ENCODE measurements around the gene EPB42. TPM values are rescaled to one million over a fixed set of nuclear protein-coding genes. Genes with fewer than 3 reads are reported as not detected.

Gene EPB42
- total RNA-seq, 6 donors from 2014 or later = 0.39 TPM; not detected in 5

- H3K4me3 ChIP-seq = no peak overlapping the region
- ATAC-seq (ENCODE audit: low FRiP score in 2 of 2) (no peak), DNase-seq (peak in 1 of 2 donors; percentile 77)
- no peaks in the 10 kb centered on the region for H3K9me3 ChIP-seq
- peaks cover 0 to 5% (median 0%) of the 10 kb centered on the region in 4 donors for H3K27me3 ChIP-seq
- 63 to 79% methylated on average over 5 to 13 of the region's 13 CpGs for WGBS, 2 donors
- H3K36me3 ChIP-seq = no peaks in the 10 kb centered on the region
- TF ChIP-seq POLR2A (IDR thresholded peaks at IDR 0.05) (no peak), POLR2AphosphoS5 (IDR thresholded peaks at IDR 0.05) (no peak), CTCF (IDR thresholded peaks at IDR 0.05) (no peak), EP300 (IDR thresholded peaks at IDR 0.05) (no peak)
- no peak overlapping the region for H3K27ac ChIP-seq
- H3K4me1 ChIP-seq = no peaks in the 10 kb centered on the region
These were observed 11.6 kb downstream of the EPB42 start for GRCh38 chr15:43209059-43209824.

- DNase-seq (no peak), ATAC-seq (ENCODE audit: low FRiP score in 2 of 2) (no peak)
- TF ChIP-seq CTCF (IDR thresholded peaks at IDR 0.05) = no peak
- TF ChIP-seq EP300 (IDR thresholded peaks at IDR 0.05) = no peak
- TF ChIP-seq POLR2A (IDR thresholded peaks at IDR 0.05) = no peak
- TF ChIP-seq POLR2AphosphoS5 (IDR thresholded peaks at IDR 0.05) = no peak
- 71 to 73% methylated on average over 23 of the region's 23 CpGs for WGBS, 2 donors
- Histone ChIP-seq H3K36me3 (no peaks in the 10 kb centered on the region), H3K4me1 (no peaks in the 10 kb centered on the region), H3K9me3 (no peaks in the 10 kb centered on the region), H3K4me3 (no peak overlapping the region), H3K27me3 (peaks cover 0 to 5% (median 0%) of the 10 kb centered on the region in 4 donors), H3K27ac (no peak overlapping the region)
These were observed 12.5 kb downstream of the EPB42 start for GRCh38 chr15:43208052-43209002.

DNA sequence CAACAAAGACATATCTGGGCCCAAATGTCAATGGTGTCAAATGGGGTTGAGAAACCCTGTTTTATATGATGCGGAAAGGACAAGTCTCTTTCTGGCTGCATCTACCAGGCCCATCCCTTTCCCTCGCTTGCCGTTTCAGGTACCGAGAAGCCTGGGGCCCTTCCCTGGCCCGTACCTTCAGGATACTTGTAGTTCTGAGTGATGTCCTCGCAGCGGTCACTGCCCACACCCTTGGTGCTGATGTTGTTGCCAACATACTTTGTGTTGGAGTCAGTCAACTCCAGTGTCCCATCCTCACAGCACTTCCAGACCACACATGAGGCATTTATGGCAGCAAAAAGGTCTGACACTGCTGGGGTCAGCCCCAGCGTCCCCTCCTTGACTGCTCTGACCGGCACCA is 13.8 kb downstream of the EPB42 start:
- Histone ChIP-seq H3K9me3 (no peaks in the 10 kb centered on the region), H3K4me1 (no peaks in the 10 kb centered on the region), H3K27me3 (peaks cover 0 to 5% (median 0%) of the 10 kb centered on the region in 4 donors), H3K4me3 (no peak overlapping the region), H3K36me3 (no peaks in the 10 kb centered on the region), H3K27ac (no peak overlapping the region)
- ATAC-seq (ENCODE audit: low FRiP score in 2 of 2) = no peak
- TF ChIP-seq POLR2A (IDR thresholded peaks at IDR 0.05) = no peak
- no peak for TF ChIP-seq EP300 (IDR thresholded peaks at IDR 0.05)
- TF ChIP-seq POLR2AphosphoS5 (IDR thresholded peaks at IDR 0.05) = no peak
- DNase-seq = no peak
- WGBS, 2 donors = 91 to 94% methylated on average over 9 of the region's 9 CpGs

GRCh38 chr15:43206054-43206453 is 14.8 kb downstream of the EPB42 start:
- H3K27me3 ChIP-seq = peaks cover 0 to 5% (median 0%) of the 10 kb centered on the region in 4 donors
- WGBS, 2 donors = 59 to 80% methylated on average over 2 to 5 of the region's 5 CpGs
- no peak for TF ChIP-seq POLR2A (IDR thresholded peaks at IDR 0.05)
- H3K4me3 ChIP-seq = no peak overlapping the region
- ATAC-seq (ENCODE audit: low FRiP score in 2 of 2) (no peak), DNase-seq (no peak)
- no peaks in the 10 kb centered on the region for H3K9me3 ChIP-seq
- H3K27ac ChIP-seq = no peak overlapping the region
- no peaks in the 10 kb centered on the region for H3K36me3 ChIP-seq
- H3K4me1 ChIP-seq = no peaks in the 10 kb centered on the region

DNA sequence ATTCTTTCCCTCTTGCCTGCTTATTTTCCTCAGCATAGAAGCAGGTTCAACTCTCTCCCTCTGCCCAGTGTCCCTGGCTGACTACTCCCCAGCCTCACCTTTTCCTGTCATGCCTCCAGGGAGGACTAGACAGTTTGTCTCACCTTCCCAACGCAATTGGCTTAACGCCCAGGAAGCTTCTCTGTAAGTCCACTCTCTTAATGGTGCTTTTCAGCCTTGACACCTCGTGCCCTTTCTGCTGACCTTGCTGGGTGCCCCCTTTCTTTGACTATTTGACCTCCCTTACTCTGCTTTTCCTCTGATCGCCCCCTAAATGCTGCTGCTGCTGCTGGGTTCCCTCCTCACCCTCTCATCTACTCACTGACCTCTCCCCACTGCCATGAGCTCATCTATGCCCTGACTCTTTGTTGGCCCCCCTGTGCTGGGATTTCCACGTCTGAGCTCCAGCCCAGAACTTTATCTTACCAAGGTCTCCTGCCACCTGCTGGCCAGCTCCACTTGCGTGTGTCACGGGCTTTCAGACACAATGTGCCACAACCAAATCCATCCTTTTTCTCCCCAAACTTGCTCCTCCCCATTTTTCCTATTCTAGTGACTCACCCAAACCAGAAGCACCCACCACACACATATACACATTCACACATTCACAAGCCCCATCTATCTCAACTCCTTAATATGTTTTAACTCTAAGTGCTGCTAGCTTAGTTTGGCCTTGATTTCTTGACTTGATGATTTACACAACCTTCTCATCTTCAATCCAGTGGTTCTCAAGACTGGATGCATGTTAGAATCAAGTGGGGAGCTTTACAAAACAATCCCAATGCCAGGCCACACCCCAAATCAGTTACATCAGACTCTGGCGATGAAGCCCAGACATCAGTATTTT is 16.6 kb downstream of the EPB42 start:
- DNase-seq = peak in 1 of 2 donors; percentile 35
- no peak overlapping the region for H3K4me3 ChIP-seq
- 32 to 38% methylated on average over 8 of the region's 8 CpGs for WGBS, 2 donors
- ATAC-seq (ENCODE audit: low FRiP score in 2 of 2) = peak in 1 of 2 donors; percentile 44
- TF ChIP-seq CTCF (IDR thresholded peaks at IDR 0.05) (peak in 4 of 6 experiments; percentile 22 to 47 (median 30)), POLR2A (IDR thresholded peaks at IDR 0.05) (no peak)
- H3K9me3 ChIP-seq = no peaks in the 10 kb centered on the region
- no peak overlapping the region for H3K27ac ChIP-seq
- H3K4me1 ChIP-seq = no peaks in the 10 kb centered on the region
- H3K36me3 ChIP-seq = no peaks in the 10 kb centered on the region
- peaks cover 0 to 3% (median 0%) of the 10 kb centered on the region in 4 donors for H3K27me3 ChIP-seq
